Thoracic aorta (tissue), 2 donors: ENCODE data around the gene GNGT1. TPM values are rescaled to one million over a fixed set of nuclear protein-coding genes. Genes with fewer than 3 reads are reported as not detected.
A peak's percentile ranks its signal among the peaks of the same experiment; 100 is the strongest.

Source experiments
- ATAC-seq: fragments of 150-250 bp; one replicate; pipeline ENCODE4 v1.8.0; 2017; ENCODE audit warnings: low read depth; ENCODE audit not compliant: insufficient number of reproducible peaks, low FRiP score
- DNase-seq: peaks from one replicate; pipeline ENCODE4 v3.0.0-alpha.2; 2020; ENCODE audit warnings: low spot score
- H3K27ac ChIP-seq, 2 donors: fragments of 200-600 bp; sonication (generic); 1 replicate in 1 of 2; 2 replicates in 1 of 2; pipeline ENCODE4 v1.5.1; 2016; ENCODE audit warnings: mild to moderate bottlenecking in 2 of 2, moderate library complexity in 2 of 2
- H3K27me3 ChIP-seq: fragments of 200-600 bp; sonication (generic); replicated peaks from 2 replicates; pipeline ENCODE4 v1.6.0; 2016; ENCODE audit warnings: mild to moderate bottlenecking; ENCODE audit not compliant: insufficient read depth
- H3K36me3 ChIP-seq: fragments of 200-600 bp; sonication (generic); one replicate; pipeline ENCODE4 v1.5.1; 2016
- H3K4me1 ChIP-seq, 2 donors: fragments of 200-600 bp; sonication (generic); 1 replicate in 1 of 2; 2 replicates in 1 of 2; pipeline versions ENCODE4 v1.5.1 to v1.6.0; 2016; ENCODE audit warnings: low read depth in 2 of 2, mild to moderate bottlenecking in 1 of 2; ENCODE audit not compliant: control insufficient read depth in 1 of 2
- H3K4me3 ChIP-seq: fragments of 200-600 bp; sonication (generic); 2 replicates; pipeline ENCODE4 v1.5.1; 2016; ENCODE audit warnings: mild to moderate bottlenecking
- H3K9me3 ChIP-seq: fragments of 200-600 bp; sonication (generic); 2 replicates; pipeline ENCODE4 v1.5.1; 2016
- total RNA-seq, 2 donors: library from RNA; depleted of rRNA; stranded (reverse); fragments of >200 nt; gene quantifications; one replicate each; pipeline versions ENCODE4 v1.1.0 to v1.2.3, GENCODE V29; 2016
- TF ChIP-seq, protein P1 (sequence below): fragments of 200-600 bp; sonication (generic); IDR thresholded peaks from one replicate; pipeline ENCODE4 v1.5.1; 2019; ENCODE audit warnings: antibody characterized with exemption

GNGT1 gene
- total RNA-seq, 2 donors from 2014 or later, result not detected

GRCh38 chr7:93890464-93891068, 15.8 kb upstream of the GNGT1 start, which contains the start of gene TFPI2:
TSS of gene TFPI2 (minus strand) at chr7:93890753. CDS start at chr7:93890678, 75 bp downstream.
- Histone ChIP-seq H3K36me3 (no peaks in the 10 kb centered on the region), H3K4me3 (peak within 1 kb of the TSS; percentile 85), H3K27ac (no peak within 1 kb of the TSS), H3K4me1 (no peaks in the 10 kb centered on the region), H3K27me3 (no peaks in the 10 kb centered on the region), H3K9me3 (no peaks in the 10 kb centered on the region)
- TF ChIP-seq, protein P1, sequence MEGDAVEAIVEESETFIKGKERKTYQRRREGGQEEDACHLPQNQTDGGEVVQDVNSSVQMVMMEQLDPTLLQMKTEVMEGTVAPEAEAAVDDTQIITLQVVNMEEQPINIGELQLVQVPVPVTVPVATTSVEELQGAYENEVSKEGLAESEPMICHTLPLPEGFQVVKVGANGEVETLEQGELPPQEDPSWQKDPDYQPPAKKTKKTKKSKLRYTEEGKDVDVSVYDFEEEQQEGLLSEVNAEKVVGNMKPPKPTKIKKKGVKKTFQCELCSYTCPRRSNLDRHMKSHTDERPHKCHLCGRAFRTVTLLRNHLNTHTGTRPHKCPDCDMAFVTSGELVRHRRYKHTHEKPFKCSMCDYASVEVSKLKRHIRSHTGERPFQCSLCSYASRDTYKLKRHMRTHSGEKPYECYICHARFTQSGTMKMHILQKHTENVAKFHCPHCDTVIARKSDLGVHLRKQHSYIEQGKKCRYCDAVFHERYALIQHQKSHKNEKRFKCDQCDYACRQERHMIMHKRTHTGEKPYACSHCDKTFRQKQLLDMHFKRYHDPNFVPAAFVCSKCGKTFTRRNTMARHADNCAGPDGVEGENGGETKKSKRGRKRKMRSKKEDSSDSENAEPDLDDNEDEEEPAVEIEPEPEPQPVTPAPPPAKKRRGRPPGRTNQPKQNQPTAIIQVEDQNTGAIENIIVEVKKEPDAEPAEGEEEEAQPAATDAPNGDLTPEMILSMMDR, result no peak
- DNase-seq (peak; percentile 13), ATAC-seq (peak; percentile 55)

DNA sequence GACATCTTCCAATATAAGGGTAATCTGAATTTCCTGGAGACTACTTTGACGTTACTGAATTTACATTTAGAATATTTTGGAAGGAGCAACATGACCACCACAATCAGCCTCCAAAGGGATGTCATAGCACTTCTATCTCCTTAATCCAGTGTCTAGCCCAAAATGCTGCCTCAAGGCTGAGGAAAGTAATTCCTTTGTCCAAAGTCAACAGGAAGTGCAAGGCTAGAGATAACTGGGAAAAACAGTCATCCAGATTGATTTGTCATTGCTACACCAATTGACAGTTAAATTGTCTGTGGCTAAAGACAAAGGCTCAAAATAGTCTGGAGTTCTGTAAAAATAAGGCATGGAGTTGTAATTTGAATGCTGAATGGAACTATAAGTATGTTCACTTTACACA, 11.9 kb upstream of the GNGT1 start:
- DNase-seq, result no peak
- TF ChIP-seq, protein P1, result no peak
- Histone ChIP-seq H3K36me3 (no peaks in the 10 kb centered on the region), H3K9me3 (no peaks in the 10 kb centered on the region), H3K4me3 (no peak overlapping the region), H3K4me1 (no peaks in the 10 kb centered on the region), H3K27me3 (no peaks in the 10 kb centered on the region), H3K27ac (no peak overlapping the region)
- no peak for ATAC-seq

DNA sequence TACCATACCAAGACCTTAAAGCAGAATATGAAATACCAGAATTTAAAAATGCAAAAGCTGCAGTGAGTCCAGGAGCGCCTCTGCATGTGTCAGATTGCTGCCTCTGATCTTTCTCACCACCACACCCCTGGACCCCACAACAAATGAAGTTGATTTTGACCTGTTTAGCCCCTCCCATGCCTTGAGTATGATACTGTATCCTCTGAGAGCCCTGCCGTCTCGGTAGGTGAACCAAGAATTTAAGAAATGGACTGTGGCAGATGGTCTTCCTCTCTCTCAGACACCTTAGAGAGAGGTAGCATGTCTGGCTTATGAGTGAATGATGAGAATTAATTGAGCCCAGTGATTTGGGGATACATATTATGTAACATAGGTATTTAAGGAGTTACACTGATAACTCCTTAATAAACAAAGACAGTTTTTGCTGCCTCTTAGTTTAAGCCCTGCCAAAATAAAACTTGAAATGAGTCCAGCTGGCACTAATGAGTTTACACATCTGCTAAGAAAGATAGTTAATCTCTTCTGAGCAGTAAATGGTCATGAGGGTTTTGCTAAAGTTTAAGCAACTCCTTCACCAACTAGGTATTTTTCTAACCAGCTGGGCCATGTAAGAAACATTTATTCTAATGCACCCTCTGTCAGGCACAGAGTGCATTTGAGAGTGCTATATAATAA, 11.3 kb upstream of the GNGT1 start:
- ATAC-seq (no peak), DNase-seq (no peak)
- no peaks in the 10 kb centered on the region for H3K9me3 ChIP-seq
- no peaks in the 10 kb centered on the region for H3K36me3 ChIP-seq
- H3K27me3 ChIP-seq, result no peaks in the 10 kb centered on the region
- H3K4me3 ChIP-seq, result no peak overlapping the region
- TF ChIP-seq, protein P1, result no peak
- no peak overlapping the region for H3K27ac ChIP-seq
- no peaks in the 10 kb centered on the region for H3K4me1 ChIP-seq

GRCh38 chr7:93895859-93896600, 10.3 kb upstream of the GNGT1 start:
- ATAC-seq, result no peak
- no peaks in the 10 kb centered on the region for H3K9me3 ChIP-seq

More at GRCh38 chr7:93895859-93896600, 10.3 kb upstream of the GNGT1 start:
- Histone ChIP-seq H3K36me3 (no peaks in the 10 kb centered on the region), H3K27me3 (no peaks in the 10 kb centered on the region), H3K27ac (no peak overlapping the region), H3K4me1 (no peaks in the 10 kb centered on the region), H3K4me3 (no peak overlapping the region)
- TF ChIP-seq, protein P1, result no peak
- no peak for DNase-seq
